C4-2B (cell line): ENCODE results near the gene PSMB8.

Experiments
- H3K27ac ChIP-seq: fragments of 450-650 bp; 2 replicates; pipeline ENCODE4 v1.5.1; 2017
- ZFX ChIP-seq: fragments of 450-650 bp; IDR thresholded peaks from 2 replicates; pipeline ENCODE4 v1.6.1; 2017
- TF ChIP-seq, protein P1 (sequence below): fragments of 450-650 bp; conservative IDR thresholded peaks from 2 replicates; pipeline ENCODE4 v1.5.1; 2017; ENCODE audit warnings: mild to moderate bottlenecking

The PSMB8 gene

DNA sequence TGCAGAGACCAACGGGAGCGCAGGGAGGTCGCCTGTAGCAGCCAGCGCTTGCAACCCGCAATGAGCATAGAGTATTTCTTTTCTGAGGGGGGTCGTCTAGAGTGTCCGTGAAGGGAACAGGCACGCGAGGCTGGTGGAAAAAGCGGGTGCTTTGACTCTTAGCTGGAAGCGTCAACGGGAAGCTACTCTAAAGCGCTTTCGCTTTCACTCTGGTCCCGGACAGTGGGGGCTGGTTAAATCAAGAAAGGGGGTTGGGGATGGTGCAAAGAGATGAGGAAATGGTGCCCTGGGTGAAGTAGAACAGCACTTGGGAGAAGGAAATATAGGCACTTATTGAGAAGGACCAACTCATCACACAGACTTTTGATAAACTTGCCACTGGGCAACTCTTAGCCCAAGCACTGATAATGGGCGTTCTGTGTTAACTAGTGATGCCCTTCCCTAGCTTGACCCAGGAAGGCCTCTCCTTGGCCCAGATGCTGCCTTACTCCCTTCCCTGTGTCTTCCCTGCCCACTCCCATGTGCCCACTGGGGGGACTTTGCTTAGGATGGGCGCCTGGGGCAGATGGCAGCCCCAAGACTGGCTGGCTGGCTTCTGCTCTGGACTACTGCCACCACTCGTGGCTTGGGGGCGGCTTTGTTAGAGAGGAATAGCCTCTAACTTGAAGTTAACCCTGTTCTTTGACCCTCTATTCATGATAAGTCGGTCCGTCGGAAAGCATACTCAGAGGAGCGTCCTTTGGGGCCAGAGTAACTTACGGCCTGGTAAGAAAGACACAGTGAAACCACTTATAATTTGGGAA is 10.7 kb upstream of the PSMB8 start:
- no peak overlapping the region; the same call in 1 of the 2 replicates for H3K27ac ChIP-seq
- TF ChIP-seq, protein P1, sequence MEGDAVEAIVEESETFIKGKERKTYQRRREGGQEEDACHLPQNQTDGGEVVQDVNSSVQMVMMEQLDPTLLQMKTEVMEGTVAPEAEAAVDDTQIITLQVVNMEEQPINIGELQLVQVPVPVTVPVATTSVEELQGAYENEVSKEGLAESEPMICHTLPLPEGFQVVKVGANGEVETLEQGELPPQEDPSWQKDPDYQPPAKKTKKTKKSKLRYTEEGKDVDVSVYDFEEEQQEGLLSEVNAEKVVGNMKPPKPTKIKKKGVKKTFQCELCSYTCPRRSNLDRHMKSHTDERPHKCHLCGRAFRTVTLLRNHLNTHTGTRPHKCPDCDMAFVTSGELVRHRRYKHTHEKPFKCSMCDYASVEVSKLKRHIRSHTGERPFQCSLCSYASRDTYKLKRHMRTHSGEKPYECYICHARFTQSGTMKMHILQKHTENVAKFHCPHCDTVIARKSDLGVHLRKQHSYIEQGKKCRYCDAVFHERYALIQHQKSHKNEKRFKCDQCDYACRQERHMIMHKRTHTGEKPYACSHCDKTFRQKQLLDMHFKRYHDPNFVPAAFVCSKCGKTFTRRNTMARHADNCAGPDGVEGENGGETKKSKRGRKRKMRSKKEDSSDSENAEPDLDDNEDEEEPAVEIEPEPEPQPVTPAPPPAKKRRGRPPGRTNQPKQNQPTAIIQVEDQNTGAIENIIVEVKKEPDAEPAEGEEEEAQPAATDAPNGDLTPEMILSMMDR = no peak
- TF ChIP-seq ZFX = no peak

DNA sequence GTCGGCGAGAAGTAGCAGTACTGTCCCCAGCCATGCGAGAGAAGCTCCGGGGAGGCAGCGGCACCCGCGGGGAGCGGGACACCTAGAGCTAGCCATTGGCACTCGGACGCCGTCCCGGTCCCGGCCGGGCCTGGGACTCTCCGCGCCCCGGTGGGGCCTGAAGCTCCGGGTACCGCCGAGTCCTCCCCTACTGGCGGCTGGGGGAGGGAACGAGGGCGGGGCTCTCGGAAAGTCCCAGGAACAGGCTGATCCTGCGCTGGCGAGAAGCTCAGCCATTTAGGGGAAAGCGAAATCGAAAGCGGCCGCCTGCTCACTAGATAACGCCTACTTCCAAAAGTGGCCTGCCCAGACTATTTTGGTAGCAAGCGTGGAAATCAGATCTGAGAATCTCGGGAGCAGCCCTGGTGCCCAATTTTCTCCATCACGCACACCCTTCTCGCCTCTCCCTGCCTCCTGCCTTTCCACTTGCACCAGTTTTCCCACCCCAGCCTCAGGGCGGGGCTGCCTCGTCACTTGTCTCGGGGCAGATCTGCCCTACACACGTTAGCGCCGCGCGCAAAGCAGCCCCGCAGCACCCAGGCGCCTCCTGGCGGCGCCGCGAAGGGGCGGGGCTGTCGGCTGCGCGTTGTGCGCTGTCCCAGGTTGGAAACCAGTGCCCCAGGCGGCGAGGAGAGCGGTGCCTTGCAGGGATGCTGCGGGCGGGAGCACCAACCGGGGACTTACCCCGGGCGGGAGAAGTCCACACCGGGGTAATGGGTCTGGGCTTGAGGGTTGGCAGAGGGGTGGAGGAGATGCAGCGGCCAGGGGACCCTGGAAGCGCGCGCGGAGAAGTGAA is 9.9 kb upstream of the PSMB8 start, which contains the start of the genes PSMB9 and TAP1:
TSS of gene PSMB9 (plus strand) at position 652 of the 835 bp plus-strand sequence. CDS start at position 690, 38 bp downstream.
TSS of gene TAP1 (minus strand) at position 164 of the 835 bp plus-strand sequence. CDS start at position 96, 68 bp downstream.
- no peak for TF ChIP-seq ZFX
- TF ChIP-seq, protein P1 = peak; percentile 88
- peak within 1 kb of the TSS; percentile 54 for H3K27ac ChIP-seq

DNA sequence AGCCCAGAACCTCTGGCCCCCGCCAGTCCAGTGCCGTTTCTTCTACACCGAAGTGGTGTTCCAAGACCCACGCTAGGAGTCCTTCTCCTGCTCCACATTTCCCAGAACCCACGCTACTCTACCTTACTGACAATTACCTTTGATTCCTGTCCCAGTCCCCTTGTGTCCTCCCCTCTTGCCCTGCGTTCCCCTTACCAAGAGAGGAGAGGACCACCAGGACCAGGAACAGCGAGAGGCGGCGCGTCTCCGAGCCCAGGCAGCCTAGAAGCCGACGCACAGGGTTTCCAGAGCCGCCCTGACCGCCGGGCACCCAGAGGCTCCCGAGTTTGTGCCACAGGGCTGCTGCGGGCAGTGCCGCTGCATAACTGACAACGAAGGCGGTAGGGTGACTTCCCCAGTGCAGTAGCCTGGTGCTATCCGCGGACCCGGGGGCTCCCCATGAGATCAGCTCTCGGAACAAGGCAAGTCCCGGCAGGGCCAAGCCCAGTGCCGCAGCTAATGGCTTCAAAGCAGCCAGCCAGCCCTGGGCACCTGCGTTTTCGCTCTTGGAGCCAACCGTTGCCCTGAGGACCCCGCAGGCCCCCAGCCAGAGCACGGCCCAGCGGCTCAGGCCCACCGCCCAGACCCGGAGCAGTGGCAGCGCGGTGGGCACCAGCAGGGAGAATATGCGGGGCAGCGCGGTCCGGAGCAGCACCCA is 9.1 kb upstream of the PSMB8 start:
- TF ChIP-seq ZFX = no peak
- TF ChIP-seq, protein P1 = no peak
- H3K27ac ChIP-seq = peak overlapping the region; percentile 54

DNA sequence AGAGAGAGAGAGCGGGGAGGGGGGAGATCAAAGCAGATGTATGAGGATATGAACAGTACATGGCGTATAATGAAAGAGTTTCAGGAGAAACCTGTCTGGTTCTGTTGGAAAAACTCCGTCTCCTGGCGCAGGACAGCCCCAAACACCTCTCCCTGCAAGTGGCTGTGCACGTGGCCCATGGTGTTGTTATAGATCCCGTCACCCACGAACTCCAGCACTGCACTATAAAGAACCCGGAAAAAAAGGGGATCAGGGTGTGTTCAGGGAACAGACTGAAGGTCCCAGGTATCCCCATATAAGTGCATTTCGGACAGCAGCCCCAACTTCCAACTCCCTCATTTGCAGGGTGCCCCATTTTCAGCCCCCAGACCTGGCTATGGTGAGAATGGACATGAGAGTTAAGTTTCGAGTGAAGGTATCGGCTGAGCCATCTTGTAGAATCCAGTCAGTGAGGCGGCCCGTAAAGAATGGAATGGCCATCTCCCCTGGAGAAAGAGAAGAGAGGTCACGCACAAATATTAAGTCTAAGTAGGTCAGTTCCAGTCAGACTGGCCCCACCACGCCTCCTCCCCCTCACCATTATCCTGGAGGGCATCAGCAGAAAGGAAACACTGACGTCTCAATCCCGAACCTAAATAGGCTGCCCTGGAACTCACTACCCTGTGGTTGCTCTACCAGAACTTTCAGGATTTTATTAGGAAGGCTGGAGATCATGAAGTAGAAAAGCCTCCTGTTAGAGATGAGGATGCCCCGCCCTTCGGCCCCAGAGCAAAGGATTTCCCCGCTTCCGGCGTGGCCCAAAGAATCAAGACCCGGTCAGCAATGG is 8.4 kb upstream of the PSMB8 start:
- peak overlapping the region; percentile 54; the same call in 1 of the 2 replicates for H3K27ac ChIP-seq
- TF ChIP-seq, protein P1 = no peak

DNA sequence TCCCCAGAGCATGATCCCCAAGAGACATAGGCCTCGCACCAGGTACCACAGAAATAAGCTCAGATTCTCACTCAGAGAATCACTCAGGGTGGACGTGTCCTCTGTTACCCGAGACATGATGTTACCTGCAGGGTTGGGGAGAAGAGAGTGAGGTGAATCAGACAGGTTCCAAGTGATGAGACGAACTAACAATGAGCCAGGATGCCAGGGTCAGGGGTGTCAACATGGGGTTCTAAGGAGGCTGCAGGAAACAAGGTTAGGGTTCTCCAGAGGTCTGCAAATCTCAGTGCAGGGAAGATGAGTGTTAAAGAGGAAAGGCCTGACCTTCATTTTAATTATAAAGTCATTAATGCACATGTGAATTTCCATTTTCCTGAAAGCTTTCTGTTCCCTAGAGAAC is 7.2 kb upstream of the PSMB8 start:
- TF ChIP-seq ZFX = no peak
- TF ChIP-seq, protein P1 = no peak
- H3K27ac ChIP-seq = no peak overlapping the region

DNA sequence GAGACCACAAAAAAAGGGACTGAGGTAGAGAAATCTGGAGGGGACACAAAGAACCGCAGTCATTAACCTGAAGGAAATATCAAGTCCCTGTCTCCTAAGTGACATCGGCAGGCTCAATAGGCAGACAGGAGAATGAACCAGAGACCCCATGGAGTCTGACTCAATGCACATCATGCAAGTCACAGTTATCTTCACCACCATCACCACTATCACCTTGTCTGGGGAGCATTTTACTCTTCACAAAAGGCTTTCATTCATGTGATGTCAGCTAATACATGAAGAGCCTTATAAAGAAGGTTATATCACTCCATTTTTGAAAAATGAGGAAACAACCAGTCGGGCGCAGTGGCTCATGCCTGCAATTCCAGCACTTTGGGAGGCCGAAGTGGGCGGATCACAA is 5.3 kb upstream of the PSMB8 start:
- H3K27ac ChIP-seq = no peak overlapping the region
- TF ChIP-seq ZFX = no peak
- TF ChIP-seq, protein P1 = no peak
